Esophagus muscularis mucosa (tissue), 4 donors: ENCODE results near the gene GCNT1.

Experiments used
- EP300 ChIP-seq: sonication (generic); formaldehyde crosslinking; IDR thresholded peaks from one replicate; pipeline ENCODE4 v1.6.1; 2017; ENCODE audit warnings: antibody characterized with exemption
- POLR2A ChIP-seq: fragments of 450-650 bp; IDR thresholded peaks from one replicate; pipeline ENCODE4 v1.6.1; 2017; ENCODE audit warnings: antibody characterized with exemption, moderate library complexity, mild to moderate bottlenecking, low read depth
- POLR2AphosphoS5 ChIP-seq, 2 donors: sonication (generic); formaldehyde crosslinking; IDR thresholded peaks; one replicate each; pipeline ENCODE4 v1.6.1; 2017; ENCODE audit warnings: antibody characterized with exemption in 2 of 2
- TF ChIP-seq, protein P1 (sequence below), 3 experiments: fragments of 200-600 bp in 2 of 3; fragments of 450-650 bp in 1 of 3; sonication (generic) in 2 of 3; IDR thresholded peaks; one replicate each; pipeline ENCODE4 v1.5.1; 2017 to 2019; ENCODE audit warnings: antibody characterized with exemption in 3 of 3, mild to moderate bottlenecking in 2 of 3, moderate library complexity in 1 of 3

DNA sequence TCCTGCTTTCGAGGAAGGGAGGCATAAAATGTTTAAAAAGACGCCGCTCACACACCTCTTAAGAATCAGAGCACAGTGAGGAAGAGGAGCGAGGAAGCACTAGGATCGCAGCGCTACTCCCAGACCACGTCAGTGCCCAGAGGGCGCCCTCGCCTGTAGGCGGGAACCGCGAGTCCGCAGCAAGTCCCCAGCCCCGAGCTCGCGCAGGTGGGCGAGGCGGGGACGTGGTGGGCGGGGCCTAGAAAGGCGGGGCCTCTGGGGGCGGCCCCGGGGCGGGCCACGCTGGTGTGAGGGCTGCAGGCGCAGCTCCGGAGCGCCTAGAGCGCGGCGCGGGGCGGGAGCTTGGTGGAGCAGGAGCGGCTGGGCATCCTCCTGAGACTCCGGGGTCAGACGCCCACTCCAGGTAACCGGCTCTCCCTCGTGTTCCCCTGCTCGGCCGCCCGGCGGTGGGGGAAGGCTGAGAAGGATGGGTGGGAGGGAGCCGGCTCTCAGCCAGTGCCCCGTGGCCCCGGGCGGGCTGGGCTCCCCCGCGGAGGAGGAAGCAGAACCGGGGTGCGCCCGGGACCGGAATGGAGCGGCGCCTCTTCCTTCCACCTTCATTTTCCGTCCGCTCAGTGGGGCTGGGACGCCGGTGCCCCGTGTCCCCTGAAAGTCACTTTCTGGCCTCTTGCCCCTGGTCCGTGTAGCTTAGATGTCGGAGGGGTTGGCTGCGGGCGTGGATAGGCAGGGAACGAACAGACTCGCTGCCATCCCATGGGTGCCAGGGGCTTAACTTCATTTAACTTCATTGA lies at the start of gene GCNT1:
- TF ChIP-seq, protein P1, sequence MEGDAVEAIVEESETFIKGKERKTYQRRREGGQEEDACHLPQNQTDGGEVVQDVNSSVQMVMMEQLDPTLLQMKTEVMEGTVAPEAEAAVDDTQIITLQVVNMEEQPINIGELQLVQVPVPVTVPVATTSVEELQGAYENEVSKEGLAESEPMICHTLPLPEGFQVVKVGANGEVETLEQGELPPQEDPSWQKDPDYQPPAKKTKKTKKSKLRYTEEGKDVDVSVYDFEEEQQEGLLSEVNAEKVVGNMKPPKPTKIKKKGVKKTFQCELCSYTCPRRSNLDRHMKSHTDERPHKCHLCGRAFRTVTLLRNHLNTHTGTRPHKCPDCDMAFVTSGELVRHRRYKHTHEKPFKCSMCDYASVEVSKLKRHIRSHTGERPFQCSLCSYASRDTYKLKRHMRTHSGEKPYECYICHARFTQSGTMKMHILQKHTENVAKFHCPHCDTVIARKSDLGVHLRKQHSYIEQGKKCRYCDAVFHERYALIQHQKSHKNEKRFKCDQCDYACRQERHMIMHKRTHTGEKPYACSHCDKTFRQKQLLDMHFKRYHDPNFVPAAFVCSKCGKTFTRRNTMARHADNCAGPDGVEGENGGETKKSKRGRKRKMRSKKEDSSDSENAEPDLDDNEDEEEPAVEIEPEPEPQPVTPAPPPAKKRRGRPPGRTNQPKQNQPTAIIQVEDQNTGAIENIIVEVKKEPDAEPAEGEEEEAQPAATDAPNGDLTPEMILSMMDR (IDR thresholded peaks at IDR 0.05), result peak in 2 of 3 experiments; percentile 25 to 38
- no peak for TF ChIP-seq EP300
- TF ChIP-seq POLR2A, result peak; percentile 27
- TF ChIP-seq POLR2AphosphoS5 (IDR thresholded peaks at IDR 0.05), result peak; percentile 42 to 57
